ENCODE results near the gene MYBBP1A. TPM values are rescaled to one million over a fixed set of nuclear protein-coding genes. Genes with fewer than 3 reads are reported as not detected.

Gene MYBBP1A
- total and polyA plus RNA-seq, 2 experiments from 2014 or later, result 42.4 to 56.4 TPM

GRCh38 chr17:4530799-4531730 lies 24.1 kb downstream of the MYBBP1A start:
- Histone ChIP-seq H3K9ac (no peak overlapping the region), H2AFZ (no peak overlapping the region), H3K27me3 (replicated peaks; ENCODE audit: insufficient read depth) (peaks cover 16% of the 10 kb centered on the region), H3K27ac (no peak overlapping the region), H3K4me1 (ENCODE audit: insufficient read depth) (no peaks in the 10 kb centered on the region), H3K4me2 (ENCODE audit: unreplicated experiment) (no peak overlapping the region), H3K9me2 (ENCODE audit: insufficient read depth) (no peaks in the 10 kb centered on the region), H3K79me2 (ENCODE audit: insufficient read depth) (no peaks in the 10 kb centered on the region), H3K4me3 (no peak overlapping the region), H3K9me3 (ENCODE audit: low read depth) (no peaks in the 10 kb centered on the region), H3K36me3 (ENCODE audit: low read depth) (no peaks in the 10 kb centered on the region), H3F3A (ENCODE audit: insufficient read depth) (no peaks in the 10 kb centered on the region), H4K20me1 (ENCODE audit: insufficient read depth) (no peaks in the 10 kb centered on the region)
- TF ChIP-seq EZH2phosphoT487 (IDR thresholded peaks at IDR 0.05; ENCODE audit: insufficient read depth, low read depth) (no peak), EZH2 (IDR thresholded peaks at IDR 0.05; ENCODE audit: insufficient read depth, poor library complexity, severe bottlenecking) (no peak)
- WGBS, 2 experiments (ENCODE audit: low coverage in 1 of 2, low lambda C conversion rate in 2 of 2, missing lambda C conversion rate in 2 of 2), result 54 to 64% methylated on average over 26 to 30 of the region's 30 CpGs
- in situ Hi-C loops (cut with MboI), result no loop called here
- DNase-seq, result no peak

- in situ Hi-C loops (cut with MboI), result no loop called here
- TF ChIP-seq EZH2phosphoT487 (IDR thresholded peaks at IDR 0.05; ENCODE audit: insufficient read depth, low read depth), result no peak
- TF ChIP-seq EZH2 (IDR thresholded peaks at IDR 0.05; ENCODE audit: insufficient read depth, poor library complexity, severe bottlenecking), result no peak
- Histone ChIP-seq H3K4me2 (ENCODE audit: unreplicated experiment) (no peak overlapping the region), H3K4me1 (ENCODE audit: insufficient read depth) (no peaks in the 10 kb centered on the region), H3K9me3 (ENCODE audit: low read depth) (no peaks in the 10 kb centered on the region), H3K79me2 (ENCODE audit: insufficient read depth) (no peaks in the 10 kb centered on the region), H3K9ac (no peak overlapping the region), H3K36me3 (ENCODE audit: low read depth) (no peaks in the 10 kb centered on the region), H4K20me1 (ENCODE audit: insufficient read depth) (no peaks in the 10 kb centered on the region), H3F3A (ENCODE audit: insufficient read depth) (no peaks in the 10 kb centered on the region), H3K4me3 (no peak overlapping the region), H3K27me3 (replicated peaks; ENCODE audit: insufficient read depth) (peaks cover 21% of the 10 kb centered on the region), H3K27ac (no peak overlapping the region), H2AFZ (no peak overlapping the region), H3K9me2 (ENCODE audit: insufficient read depth) (no peaks in the 10 kb centered on the region)
- WGBS, 2 experiments (ENCODE audit: low coverage in 1 of 2, low lambda C conversion rate in 2 of 2, missing lambda C conversion rate in 2 of 2), result 67 to 68% methylated on average over 11 to 13 of the region's 13 CpGs
- DNase-seq, result no peak
These were observed 25.5 kb downstream of the MYBBP1A start for GRCh38 chr17:4529533-4530152.

- H3K4me2 ChIP-seq (ENCODE audit: unreplicated experiment), result no peak overlapping the region
- no peak overlapping the region for H3K4me3 ChIP-seq
- no peaks in the 10 kb centered on the region for H3K79me2 ChIP-seq (ENCODE audit: insufficient read depth)
- H3F3A ChIP-seq (ENCODE audit: insufficient read depth), result no peaks in the 10 kb centered on the region
- no peaks in the 10 kb centered on the region for H3K9me2 ChIP-seq (ENCODE audit: insufficient read depth)
- H3K36me3 ChIP-seq (ENCODE audit: low read depth), result no peaks in the 10 kb centered on the region
- no peaks in the 10 kb centered on the region for H4K20me1 ChIP-seq (ENCODE audit: insufficient read depth)
- H3K27ac ChIP-seq, result no peak overlapping the region
- in situ Hi-C loops (cut with MboI), result no loop called here
- no peak for DNase-seq
- peaks cover 25% of the 10 kb centered on the region for H3K27me3 ChIP-seq (replicated peaks; ENCODE audit: insufficient read depth)
- H3K9me3 ChIP-seq (ENCODE audit: low read depth), result no peaks in the 10 kb centered on the region
- H3K4me1 ChIP-seq (ENCODE audit: insufficient read depth), result no peaks in the 10 kb centered on the region
- TF ChIP-seq EZH2 (IDR thresholded peaks at IDR 0.05; ENCODE audit: insufficient read depth, poor library complexity, severe bottlenecking) (no peak), EZH2phosphoT487 (IDR thresholded peaks at IDR 0.05; ENCODE audit: insufficient read depth, low read depth) (no peak)
- WGBS, 2 experiments (ENCODE audit: low coverage in 1 of 2, low lambda C conversion rate in 2 of 2, missing lambda C conversion rate in 2 of 2), result 38 to 44% methylated on average over 12 of the region's 12 CpGs
- no peak overlapping the region for H2AFZ ChIP-seq
- H3K9ac ChIP-seq, result no peak overlapping the region
These were observed 27.5 kb downstream of the MYBBP1A start for GRCh38 chr17:4527566-4528125.

DNA sequence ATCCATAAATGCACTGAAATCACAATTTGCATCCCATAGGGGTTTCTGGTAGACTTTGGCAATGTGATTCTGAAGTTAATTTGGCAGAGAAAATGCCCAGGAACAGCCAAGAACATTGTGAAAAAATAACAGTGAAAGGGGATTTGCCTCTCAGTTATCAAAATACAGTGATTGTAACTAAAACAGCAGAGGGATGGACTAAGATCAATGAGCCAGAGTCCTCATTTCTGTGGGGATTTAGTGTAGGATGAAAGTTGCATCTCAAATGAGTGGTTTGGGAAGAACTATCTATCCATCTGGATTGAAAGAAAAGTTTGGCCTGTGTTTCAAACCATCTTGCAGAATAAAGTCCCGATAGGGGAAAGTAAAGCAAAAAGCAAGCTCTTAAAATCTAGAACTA lies 28.1 kb downstream of the MYBBP1A start:
- Histone ChIP-seq H3F3A (ENCODE audit: insufficient read depth) (no peaks in the 10 kb centered on the region), H3K4me3 (no peak overlapping the region)

More for the DNA sequence above, 28.1 kb downstream of the MYBBP1A start:
- Histone ChIP-seq H3K79me2 (ENCODE audit: insufficient read depth) (no peaks in the 10 kb centered on the region), H3K4me1 (ENCODE audit: insufficient read depth) (no peaks in the 10 kb centered on the region), H3K36me3 (ENCODE audit: low read depth) (no peaks in the 10 kb centered on the region), H2AFZ (no peak overlapping the region), H3K9ac (no peak overlapping the region), H3K4me2 (ENCODE audit: unreplicated experiment) (no peak overlapping the region), H3K9me2 (ENCODE audit: insufficient read depth) (no peaks in the 10 kb centered on the region), H3K27ac (no peak overlapping the region), H3K9me3 (ENCODE audit: low read depth) (no peaks in the 10 kb centered on the region), H4K20me1 (ENCODE audit: insufficient read depth) (no peaks in the 10 kb centered on the region), H3K27me3 (replicated peaks; ENCODE audit: insufficient read depth) (peaks cover 25% of the 10 kb centered on the region)
- in situ Hi-C loops (cut with MboI), result no loop called here
- WGBS, 2 experiments (ENCODE audit: low coverage in 1 of 2, low lambda C conversion rate in 2 of 2, missing lambda C conversion rate in 2 of 2), result 0 to 3% methylated on average over 1 of the region's 1 CpG
- TF ChIP-seq EZH2 (IDR thresholded peaks at IDR 0.05; ENCODE audit: insufficient read depth, poor library complexity, severe bottlenecking) (no peak), EZH2phosphoT487 (IDR thresholded peaks at IDR 0.05; ENCODE audit: insufficient read depth, low read depth) (no peak)
- DNase-seq, result no peak

All from GM23248 (cell line).